Hepatocyte (in vitro differentiated cells): ENCODE measurements around the gene LHX3.

Experiments
- CTCF ChIP-seq: fragments of 200-600 bp; sonication (generic); IDR thresholded peaks from 2 replicates; pipeline ENCODE4 v1.5.1; 2016; ENCODE audit warnings: antibody characterized with exemption, mild to moderate bottlenecking; ENCODE audit not compliant: poor library complexity
- EZH2 ChIP-seq: fragments of 200-600 bp; sonication (generic); IDR thresholded peaks from 2 replicates; pipeline ENCODE4 v1.6.1; 2016; ENCODE audit warnings: antibody characterized with exemption, mild to moderate bottlenecking, borderline replicate concordance

GRCh38 chr9:136209232-136209631, 4.3 kb upstream of the LHX3 start:
- TF ChIP-seq CTCF (no peak), EZH2 (no peak)
